ENCODE data around the gene RPGRIP1. TPM values are rescaled to one million over a fixed set of nuclear protein-coding genes. Genes with fewer than 3 reads are reported as not detected.
A peak's percentile ranks its signal among the peaks of the same experiment; 100 is the strongest.

Gene RPGRIP1
- total RNA-seq, 1 donor from 2014 or later, result 0.47 TPM

- Histone ChIP-seq H3K79me2 (ENCODE audit: low read depth) (peaks cover 100% of the 10 kb centered on the region), H3K9me3 (ENCODE audit: low read depth) (no peaks in the 10 kb centered on the region), H3K27me3 (no peaks in the 10 kb centered on the region), H4K20me1 (ENCODE audit: low read depth) (peaks cover 100% of the 10 kb centered on the region), H3K36me3 (peaks cover 31% of the 10 kb centered on the region), H3F3A (ENCODE audit: low read depth) (peaks cover 98% of the 10 kb centered on the region), H3K27ac (peak overlapping the region; percentile 31), H3K9ac (no peak overlapping the region), H2AFZ (replicated peaks) (no peak overlapping the region), H3K4me1 (peaks cover 26% of the 10 kb centered on the region), H3K4me3 (no peak overlapping the region), H3K4me2 (no peak overlapping the region)
- no peak for DNase-seq (ENCODE audit: low spot score)
- Mint-ChIP-seq H3K27ac (no peak overlapping the region), H3K4me3 (no peak overlapping the region), H3K9me3 (no peaks in the 10 kb centered on the region), H3K27me3 (ENCODE audit: insufficient read depth, low read depth) (no peaks in the 10 kb centered on the region), H3K4me1 (peaks cover 5% of the 10 kb centered on the region), H3K36me3 (peaks cover 25% of the 10 kb centered on the region)
- TF ChIP-seq CTCF (IDR thresholded peaks at IDR 0.05) (no peak), EZH2phosphoT487 (IDR thresholded peaks at IDR 0.05) (no peak), EZH2 (IDR thresholded peaks at IDR 0.05) (no peak)
Measured at GRCh38 chr14:21240417-21240816, 39.5 kb upstream of the RPGRIP1 start.

GRCh38 chr14:21241218-21241819 lies 38.6 kb upstream of the RPGRIP1 start:
- TF ChIP-seq EZH2 (IDR thresholded peaks at IDR 0.05), result no peak
- peak; percentile 57 for TF ChIP-seq CTCF (IDR thresholded peaks at IDR 0.05)
- TF ChIP-seq EZH2phosphoT487 (IDR thresholded peaks at IDR 0.05), result no peak
- Histone ChIP-seq H2AFZ (replicated peaks) (no peak overlapping the region), H3K9ac (no peak overlapping the region), H3K36me3 (peaks cover 24% of the 10 kb centered on the region), H3K27ac (no peak overlapping the region), H3K4me1 (peaks cover 17% of the 10 kb centered on the region), H4K20me1 (ENCODE audit: low read depth) (peaks cover 100% of the 10 kb centered on the region), H3F3A (ENCODE audit: low read depth) (peaks cover 96% of the 10 kb centered on the region), H3K4me3 (no peak overlapping the region), H3K9me3 (ENCODE audit: low read depth) (no peaks in the 10 kb centered on the region), H3K27me3 (no peaks in the 10 kb centered on the region), H3K4me2 (no peak overlapping the region), H3K79me2 (ENCODE audit: low read depth) (peaks cover 100% of the 10 kb centered on the region)
- Mint-ChIP-seq H3K4me3 (no peak overlapping the region), H3K27me3 (ENCODE audit: insufficient read depth, low read depth) (no peaks in the 10 kb centered on the region), H3K27ac (no peak overlapping the region), H3K36me3 (peaks cover 28% of the 10 kb centered on the region), H3K9me3 (no peaks in the 10 kb centered on the region), H3K4me1 (peaks cover 5% of the 10 kb centered on the region)
- no peak for DNase-seq (ENCODE audit: low spot score)

GRCh38 chr14:21244544-21244943 lies 35.3 kb upstream of the RPGRIP1 start:
- Mint-ChIP-seq H3K4me1 (peaks cover 5% of the 10 kb centered on the region), H3K27me3 (ENCODE audit: insufficient read depth, low read depth) (no peaks in the 10 kb centered on the region), H3K4me3 (no peak overlapping the region), H3K36me3 (peaks cover 41% of the 10 kb centered on the region), H3K27ac (no peak overlapping the region), H3K9me3 (no peaks in the 10 kb centered on the region)
- Histone ChIP-seq H3F3A (ENCODE audit: low read depth) (peaks cover 89% of the 10 kb centered on the region), H3K9me3 (ENCODE audit: low read depth) (no peaks in the 10 kb centered on the region), H3K4me3 (no peak overlapping the region), H3K9ac (no peak overlapping the region), H4K20me1 (ENCODE audit: low read depth) (peaks cover 100% of the 10 kb centered on the region), H2AFZ (replicated peaks) (no peak overlapping the region), H3K79me2 (ENCODE audit: low read depth) (peaks cover 100% of the 10 kb centered on the region), H3K4me2 (no peak overlapping the region), H3K4me1 (peaks cover 4% of the 10 kb centered on the region), H3K27ac (no peak overlapping the region), H3K36me3 (peaks cover 25% of the 10 kb centered on the region), H3K27me3 (no peaks in the 10 kb centered on the region)
- no peak for DNase-seq (ENCODE audit: low spot score)
- no peak for TF ChIP-seq EZH2 (IDR thresholded peaks at IDR 0.05)
- no peak for TF ChIP-seq CTCF (IDR thresholded peaks at IDR 0.05)
- no peak for TF ChIP-seq EZH2phosphoT487 (IDR thresholded peaks at IDR 0.05)

All from neural progenitor cell (in vitro differentiated cells).